Caco-2 (cell line): ENCODE data around the gene NDUFA11. TPM values are rescaled to one million over a fixed set of nuclear protein-coding genes. Genes with fewer than 3 reads are reported as not detected.

Experiments used
- BruUV-seq: library from RNA; stranded (reverse); fragments of 400-500 nt; replicated peaks from 2 replicates; lab custom pipeline; 2021; lab: Mats Ljungman, UMichigan
- CTCF ChIA-PET: fragments of 300-600 bp; sonication (Branson Sonifier 250); formaldehyde crosslinking; loops from one replicate; lab custom pipeline; 2022; ENCODE audit warnings: antibody characterized with exemption; lab: Charles Lee
- POLR2A ChIA-PET: fragments of 300-600 bp; sonication (Branson Sonifier 250); formaldehyde crosslinking; loops from one replicate; lab custom pipeline; 2022; ENCODE audit warnings: antibody characterized with exemption; lab: Charles Lee
- DNase-seq, 2 experiments: peaks; one replicate each; pipeline versions ENCODE4 v3.0.0 to v3.0.0-alpha.2; 2020 to 2022
- H3K27me3 ChIP-seq: replicated peaks from 2 replicates; pipeline ENCODE4 v1.6.0; 2011; ENCODE audit warnings: low read length; ENCODE audit not compliant: control insufficient read depth, insufficient read depth
- H3K36me3 ChIP-seq: 2 replicates; pipeline ENCODE4 v1.5.1; 2011; ENCODE audit warnings: low read length; ENCODE audit not compliant: control insufficient read depth, insufficient read depth
- H3K4me1 ChIP-seq: fragments of 250-450 bp; sonication (Bioruptor Pico); 2 replicates; pipeline ENCODE4 v1.5.1; 2020; ENCODE audit warnings: mild to moderate bottlenecking
- H3K4me3 ChIP-seq: 2 replicates; pipeline ENCODE4 v1.5.1; 2011; ENCODE audit warnings: low read depth, mild to moderate bottlenecking, control low read depth, low read length
- H3K9me3 ChIP-seq: fragments of 250-450 bp; sonication (Bioruptor Pico); 2 replicates; pipeline ENCODE4 v1.5.1; 2020; ENCODE audit warnings: mild to moderate bottlenecking, moderate library complexity
- H3K27ac Mint-ChIP-seq: one replicate; pipeline ENCODE4 v1.8.0; 2022; ENCODE audit warnings: mixed read lengths; ENCODE audit not compliant: unreplicated experiment
- H3K27me3 Mint-ChIP-seq: one replicate; pipeline ENCODE4 v1.8.0; 2022; ENCODE audit warnings: mixed read lengths; ENCODE audit not compliant: insufficient read depth, unreplicated experiment
- H3K36me3 Mint-ChIP-seq: one replicate; pipeline ENCODE4 v1.8.0; 2022; ENCODE audit warnings: mild to moderate bottlenecking, mixed read lengths; ENCODE audit not compliant: insufficient read depth, unreplicated experiment
- H3K4me1 Mint-ChIP-seq: one replicate; pipeline ENCODE4 v1.8.0; 2022; ENCODE audit warnings: low read depth, mixed read lengths; ENCODE audit not compliant: unreplicated experiment
- H3K4me3 Mint-ChIP-seq: one replicate; pipeline ENCODE4 v1.8.0; 2022; ENCODE audit warnings: mild to moderate bottlenecking, moderate library complexity, mixed read lengths; ENCODE audit not compliant: unreplicated experiment
- H3K9me3 Mint-ChIP-seq: one replicate; pipeline ENCODE4 v1.8.0; 2022; ENCODE audit warnings: mixed read lengths; ENCODE audit not compliant: unreplicated experiment
- intact Hi-C: fragments of 100-400 bp; cut with micrococcal nuclease; formaldehyde crosslinking; loops from one replicate; pipeline ENCODE4 v1.10.0; 2022; ENCODE audit not compliant: unreplicated experiment
- total RNA-seq: library from RNA; stranded (reverse); gene quantifications from 2 replicates; pipeline ENCODE4 v1.2.3, GENCODE V29; 2022
- TF ChIP-seq, protein P1 (sequence below), 2 experiments: fragments of 200-600 bp in 1 of 2; IDR thresholded peaks; 1 replicate in 1 of 2; 2 replicates in 1 of 2; pipeline versions ENCODE4 v1.5.1 to v1.8.0; 2011 to 2022; ENCODE audit warnings: antibody characterized with exemption in 1 of 2, control low read depth in 1 of 2, inconsistent platforms in 1 of 2, low read depth in 1 of 2, low read length in 1 of 2, mild to moderate bottlenecking in 1 of 2, moderate library complexity in 1 of 2; ENCODE audit not compliant: insufficient read depth in 1 of 2, severe bottlenecking in 1 of 2, unreplicated experiment in 1 of 2

The NDUFA11 gene
- total RNA-seq, 1 experiment from 2014 or later, result 272 TPM

DNA sequence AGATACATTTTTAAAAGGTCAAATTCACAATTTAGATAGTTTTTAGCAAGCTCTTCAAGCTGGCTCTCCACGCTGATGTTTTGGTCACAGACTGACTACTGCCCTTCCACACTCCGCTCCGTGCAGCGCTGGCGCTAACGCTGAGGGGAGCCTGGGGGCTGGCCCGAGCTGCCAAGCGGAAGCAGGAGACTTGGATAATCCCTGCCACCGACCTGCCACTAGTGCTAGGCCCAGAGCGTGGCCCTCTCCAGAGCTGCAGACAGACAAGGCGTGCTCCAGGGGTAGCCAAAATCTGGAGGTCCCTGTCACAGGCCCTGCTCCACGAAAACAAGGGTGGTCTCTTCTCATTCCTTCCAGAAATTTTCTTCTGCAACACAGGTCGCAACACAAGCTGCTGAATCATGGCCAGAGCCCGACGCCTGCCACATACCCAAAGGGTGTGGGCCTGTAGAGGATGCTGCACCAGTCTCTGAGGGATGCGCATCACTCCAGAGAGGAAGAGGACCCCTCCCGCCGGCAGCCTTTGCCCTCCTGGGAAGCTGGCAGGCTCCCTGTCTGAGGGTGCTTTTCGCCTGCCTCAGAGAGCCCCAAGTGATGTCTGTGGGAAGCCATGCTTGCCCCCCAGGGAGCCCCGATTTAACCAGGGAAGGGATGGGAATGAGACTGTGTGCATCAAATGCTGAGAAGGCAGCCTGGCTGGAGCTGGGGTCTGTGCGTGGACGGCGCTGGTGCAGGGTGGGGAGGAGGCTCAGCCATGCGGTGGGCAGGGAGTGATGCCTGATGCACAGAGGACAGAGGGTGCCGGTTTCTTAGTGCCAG is 32.1 kb upstream of the NDUFA11 start:
- Histone ChIP-seq H3K27me3 (no peaks in the 10 kb centered on the region), H3K9me3 (no peaks in the 10 kb centered on the region), H3K36me3 (no peaks in the 10 kb centered on the region), H3K4me1 (no peaks in the 10 kb centered on the region), H3K4me3 (no peak overlapping the region)
- Mint-ChIP-seq H3K4me1 (no peaks in the 10 kb centered on the region), H3K27me3 (no peaks in the 10 kb centered on the region), H3K4me3 (no peak overlapping the region), H3K27ac (no peak overlapping the region), H3K9me3 (no peaks in the 10 kb centered on the region), H3K36me3 (peaks cover 64% of the 10 kb centered on the region)
- no peak for DNase-seq
- TF ChIP-seq, protein P1, sequence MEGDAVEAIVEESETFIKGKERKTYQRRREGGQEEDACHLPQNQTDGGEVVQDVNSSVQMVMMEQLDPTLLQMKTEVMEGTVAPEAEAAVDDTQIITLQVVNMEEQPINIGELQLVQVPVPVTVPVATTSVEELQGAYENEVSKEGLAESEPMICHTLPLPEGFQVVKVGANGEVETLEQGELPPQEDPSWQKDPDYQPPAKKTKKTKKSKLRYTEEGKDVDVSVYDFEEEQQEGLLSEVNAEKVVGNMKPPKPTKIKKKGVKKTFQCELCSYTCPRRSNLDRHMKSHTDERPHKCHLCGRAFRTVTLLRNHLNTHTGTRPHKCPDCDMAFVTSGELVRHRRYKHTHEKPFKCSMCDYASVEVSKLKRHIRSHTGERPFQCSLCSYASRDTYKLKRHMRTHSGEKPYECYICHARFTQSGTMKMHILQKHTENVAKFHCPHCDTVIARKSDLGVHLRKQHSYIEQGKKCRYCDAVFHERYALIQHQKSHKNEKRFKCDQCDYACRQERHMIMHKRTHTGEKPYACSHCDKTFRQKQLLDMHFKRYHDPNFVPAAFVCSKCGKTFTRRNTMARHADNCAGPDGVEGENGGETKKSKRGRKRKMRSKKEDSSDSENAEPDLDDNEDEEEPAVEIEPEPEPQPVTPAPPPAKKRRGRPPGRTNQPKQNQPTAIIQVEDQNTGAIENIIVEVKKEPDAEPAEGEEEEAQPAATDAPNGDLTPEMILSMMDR (IDR thresholded peaks at IDR 0.05; ENCODE audit: insufficient read depth in 1 of 2, low read depth in 1 of 2, low read length in 1 of 2, severe bottlenecking in 1 of 2, unreplicated experiment in 1 of 2), result no peak
- POLR2A ChIA-PET, result no interaction called here
- CTCF ChIA-PET, result interaction anchor here (0.6 kb wide), 1 partner anchor 16 kb away, joined by 3 read pairs; no protein-coding TSS in a partner anchor
- intact Hi-C loops, result no loop called here
- no TSS peak for BruUV-seq

DNA sequence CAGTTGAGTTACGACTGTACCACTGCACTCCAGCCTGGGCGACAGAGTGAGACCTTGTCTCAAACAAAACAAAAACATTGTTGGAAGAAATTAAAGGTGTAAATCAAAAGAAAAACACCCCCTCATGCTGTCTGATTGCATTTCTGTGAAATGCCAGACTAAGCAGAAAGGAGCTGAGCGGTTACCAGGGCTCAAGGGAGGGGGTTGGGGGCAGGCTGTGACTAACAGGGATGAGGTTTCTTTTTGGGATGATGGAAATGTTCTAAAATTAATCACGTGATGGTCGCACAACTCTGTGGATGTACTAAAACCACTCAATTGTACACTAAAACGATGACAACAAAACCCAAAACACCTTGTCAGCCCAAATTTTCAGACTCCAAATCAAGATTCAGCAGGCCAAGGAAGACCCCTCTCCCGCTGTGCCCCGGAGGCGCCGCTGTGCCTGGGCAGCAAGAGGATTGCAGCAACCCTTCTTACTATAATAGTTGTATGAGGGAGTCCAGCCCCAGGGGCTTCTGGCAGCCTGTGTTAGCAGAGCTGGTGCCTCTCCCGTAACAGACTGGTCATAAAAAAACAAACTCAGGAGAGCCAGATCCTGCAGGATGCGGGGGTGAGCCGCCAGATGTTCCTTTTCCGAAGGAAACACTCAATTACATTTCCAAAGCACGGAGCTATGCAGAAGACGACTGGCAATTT is 31.3 kb upstream of the NDUFA11 start:
- Mint-ChIP-seq H3K27me3 (no peaks in the 10 kb centered on the region), H3K9me3 (no peaks in the 10 kb centered on the region), H3K36me3 (peaks cover 63% of the 10 kb centered on the region), H3K4me1 (no peaks in the 10 kb centered on the region), H3K4me3 (no peak overlapping the region), H3K27ac (no peak overlapping the region)
- Histone ChIP-seq H3K36me3 (no peaks in the 10 kb centered on the region), H3K9me3 (no peaks in the 10 kb centered on the region), H3K27me3 (no peaks in the 10 kb centered on the region), H3K4me1 (no peaks in the 10 kb centered on the region), H3K4me3 (no peak overlapping the region)
- BruUV-seq, result no TSS peak
- intact Hi-C loops, result no loop called here
- TF ChIP-seq, protein P1 (IDR thresholded peaks at IDR 0.05; ENCODE audit: insufficient read depth in 1 of 2, low read depth in 1 of 2, low read length in 1 of 2, severe bottlenecking in 1 of 2, unreplicated experiment in 1 of 2), result no peak
- no peak for DNase-seq
- ChIA-PET CTCF (no interaction called here), POLR2A (no interaction called here)

DNA sequence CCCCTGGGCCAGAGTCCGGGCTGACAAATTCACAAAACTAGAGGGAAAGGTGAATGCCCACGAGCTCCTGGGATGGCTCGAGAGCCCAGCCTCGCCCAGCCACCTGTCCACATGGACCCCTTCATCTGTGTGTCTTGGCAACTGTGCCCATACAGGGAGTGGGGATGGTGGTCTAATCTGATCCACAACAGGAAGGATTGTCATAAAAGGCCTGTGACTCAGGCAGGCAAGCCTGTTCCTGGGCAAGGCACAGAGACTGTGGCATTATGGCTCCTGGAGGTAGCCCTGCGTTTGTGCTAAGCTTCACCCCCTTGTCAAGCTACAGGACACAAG is 30.4 kb upstream of the NDUFA11 start:
- POLR2A ChIA-PET, result no interaction called here
- no TSS peak for BruUV-seq
- Mint-ChIP-seq H3K27ac (no peak overlapping the region), H3K4me3 (no peak overlapping the region), H3K36me3 (peaks cover 62% of the 10 kb centered on the region), H3K27me3 (no peaks in the 10 kb centered on the region), H3K4me1 (no peaks in the 10 kb centered on the region), H3K9me3 (no peaks in the 10 kb centered on the region)
- intact Hi-C loops, result no loop called here
- no peaks in the 10 kb centered on the region; the same call in 1 of the 2 replicates for H3K36me3 ChIP-seq
- TF ChIP-seq, protein P1 (IDR thresholded peaks at IDR 0.05; ENCODE audit: insufficient read depth in 1 of 2, low read depth in 1 of 2, low read length in 1 of 2, severe bottlenecking in 1 of 2, unreplicated experiment in 1 of 2), result no peak
- CTCF ChIA-PET, result no interaction called here
- no peak for DNase-seq
- H3K9me3 ChIP-seq, result no peaks in the 10 kb centered on the region
- H3K4me3 ChIP-seq, result no peak overlapping the region
- no peaks in the 10 kb centered on the region for H3K27me3 ChIP-seq
- no peaks in the 10 kb centered on the region for H3K4me1 ChIP-seq
